GDM1 (cell line): ENCODE measurements around the gene BIRC6.
"Not testable (repeated sequence)": the region's sequence is repeated elsewhere in the genome, so short reads cannot be mapped to it uniquely, and the experiment has no call there.

Experiments used
- DNase-seq: peaks from one replicate; lab custom pipeline; 2025; lab: John Stamatoyannopoulos, UW

The BIRC6 gene, protein sequence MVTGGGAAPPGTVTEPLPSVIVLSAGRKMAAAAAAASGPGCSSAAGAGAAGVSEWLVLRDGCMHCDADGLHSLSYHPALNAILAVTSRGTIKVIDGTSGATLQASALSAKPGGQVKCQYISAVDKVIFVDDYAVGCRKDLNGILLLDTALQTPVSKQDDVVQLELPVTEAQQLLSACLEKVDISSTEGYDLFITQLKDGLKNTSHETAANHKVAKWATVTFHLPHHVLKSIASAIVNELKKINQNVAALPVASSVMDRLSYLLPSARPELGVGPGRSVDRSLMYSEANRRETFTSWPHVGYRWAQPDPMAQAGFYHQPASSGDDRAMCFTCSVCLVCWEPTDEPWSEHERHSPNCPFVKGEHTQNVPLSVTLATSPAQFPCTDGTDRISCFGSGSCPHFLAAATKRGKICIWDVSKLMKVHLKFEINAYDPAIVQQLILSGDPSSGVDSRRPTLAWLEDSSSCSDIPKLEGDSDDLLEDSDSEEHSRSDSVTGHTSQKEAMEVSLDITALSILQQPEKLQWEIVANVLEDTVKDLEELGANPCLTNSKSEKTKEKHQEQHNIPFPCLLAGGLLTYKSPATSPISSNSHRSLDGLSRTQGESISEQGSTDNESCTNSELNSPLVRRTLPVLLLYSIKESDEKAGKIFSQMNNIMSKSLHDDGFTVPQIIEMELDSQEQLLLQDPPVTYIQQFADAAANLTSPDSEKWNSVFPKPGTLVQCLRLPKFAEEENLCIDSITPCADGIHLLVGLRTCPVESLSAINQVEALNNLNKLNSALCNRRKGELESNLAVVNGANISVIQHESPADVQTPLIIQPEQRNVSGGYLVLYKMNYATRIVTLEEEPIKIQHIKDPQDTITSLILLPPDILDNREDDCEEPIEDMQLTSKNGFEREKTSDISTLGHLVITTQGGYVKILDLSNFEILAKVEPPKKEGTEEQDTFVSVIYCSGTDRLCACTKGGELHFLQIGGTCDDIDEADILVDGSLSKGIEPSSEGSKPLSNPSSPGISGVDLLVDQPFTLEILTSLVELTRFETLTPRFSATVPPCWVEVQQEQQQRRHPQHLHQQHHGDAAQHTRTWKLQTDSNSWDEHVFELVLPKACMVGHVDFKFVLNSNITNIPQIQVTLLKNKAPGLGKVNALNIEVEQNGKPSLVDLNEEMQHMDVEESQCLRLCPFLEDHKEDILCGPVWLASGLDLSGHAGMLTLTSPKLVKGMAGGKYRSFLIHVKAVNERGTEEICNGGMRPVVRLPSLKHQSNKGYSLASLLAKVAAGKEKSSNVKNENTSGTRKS (N-terminal part only)

DNA sequence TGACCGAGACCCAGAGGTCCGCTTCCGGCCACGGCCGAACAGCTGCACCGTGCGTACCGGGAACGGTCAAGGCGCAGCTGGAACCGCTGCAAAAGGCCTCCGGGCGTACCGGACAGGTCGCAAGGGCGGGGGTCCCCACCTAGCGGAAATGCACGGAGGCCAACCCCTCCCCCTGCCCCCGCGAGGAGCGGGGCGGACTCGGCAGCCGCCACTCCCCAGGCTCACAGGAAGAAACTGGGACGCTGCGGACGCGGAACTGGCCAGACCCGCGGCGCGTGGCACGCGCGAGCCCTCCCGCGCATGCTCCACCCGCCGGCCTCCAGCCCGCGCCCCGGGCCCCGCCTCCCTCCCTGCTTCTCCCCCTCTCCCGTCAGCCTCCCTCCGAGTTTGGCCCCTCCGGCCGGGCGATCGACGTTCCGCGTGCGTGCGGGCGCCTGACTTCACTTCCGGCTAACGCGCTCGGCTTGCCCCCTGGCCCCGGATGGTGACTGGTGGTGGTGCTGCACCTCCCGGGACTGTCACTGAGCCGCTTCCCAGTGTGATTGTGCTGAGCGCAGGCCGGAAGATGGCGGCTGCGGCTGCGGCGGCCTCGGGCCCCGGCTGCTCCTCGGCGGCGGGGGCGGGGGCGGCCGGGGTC, at the start of gene BIRC6:
Gene BIRC6 (plus strand): TSS at position 343 of the 637 bp plus-strand sequence. CDS start 139 bp downstream, at position 482.
- DNase-seq = peak; percentile 98

DNA sequence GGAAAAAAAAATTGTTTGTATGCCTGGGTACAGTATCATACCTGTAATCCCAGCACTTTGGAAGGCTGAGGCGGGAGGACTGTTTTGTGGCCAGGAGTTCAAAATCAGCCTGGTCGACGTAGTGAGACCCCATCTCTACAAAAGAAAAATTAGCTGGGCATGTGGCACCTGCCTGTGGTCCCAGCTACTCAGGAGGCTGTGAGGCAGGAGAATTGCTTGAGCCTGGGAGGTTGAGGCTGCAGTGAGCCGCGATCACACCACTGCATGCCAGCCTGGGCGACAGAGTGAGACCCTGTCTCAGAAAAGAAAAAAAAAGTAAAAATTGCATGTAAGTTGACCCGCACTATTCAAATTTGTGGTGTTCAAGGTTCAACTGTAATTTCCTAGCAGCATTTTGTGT, 46.2 kb upstream of the BIRC6 start:
- DNase-seq = no peak

DNA sequence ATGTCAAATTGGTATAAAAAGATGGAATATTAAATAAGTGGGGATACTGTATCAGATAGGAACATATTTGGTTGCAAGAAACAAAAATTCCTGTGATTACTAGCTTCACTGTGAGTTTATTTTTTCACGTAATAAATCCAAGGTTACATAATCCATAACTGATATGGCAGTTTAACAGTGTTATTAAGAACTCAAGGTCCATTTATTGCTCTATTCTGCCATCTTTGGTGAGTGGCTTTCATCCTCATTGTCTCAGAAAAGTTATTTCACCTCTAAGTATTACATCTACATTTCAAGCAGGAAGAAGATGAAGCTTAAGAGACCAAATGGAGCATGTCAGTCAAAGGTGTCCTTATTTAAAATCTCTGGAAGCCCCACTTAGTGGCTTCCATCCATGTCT, 41.9 kb upstream of the BIRC6 start:
- no peak for DNase-seq

DNA sequence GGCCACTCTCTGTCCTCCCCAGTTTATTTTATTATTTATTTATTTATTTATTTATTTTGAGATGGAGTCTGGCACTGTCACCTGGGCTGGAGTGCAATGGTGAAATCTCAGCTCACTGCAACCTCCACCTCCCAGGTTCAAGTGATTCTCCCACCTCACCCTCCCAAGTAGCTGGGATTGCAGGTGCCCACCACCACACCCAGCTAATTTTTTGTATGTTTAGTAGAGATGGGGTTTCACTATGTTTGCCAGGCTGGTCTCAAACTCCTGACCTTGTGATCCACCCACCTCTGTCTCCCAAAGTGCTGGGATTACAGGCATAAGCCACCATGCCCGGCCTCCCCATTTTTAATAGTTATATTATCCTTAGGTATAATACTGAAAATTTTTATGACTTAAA, 28.1 kb upstream of the BIRC6 start:
- DNase-seq = not testable (repeated sequence)

DNA sequence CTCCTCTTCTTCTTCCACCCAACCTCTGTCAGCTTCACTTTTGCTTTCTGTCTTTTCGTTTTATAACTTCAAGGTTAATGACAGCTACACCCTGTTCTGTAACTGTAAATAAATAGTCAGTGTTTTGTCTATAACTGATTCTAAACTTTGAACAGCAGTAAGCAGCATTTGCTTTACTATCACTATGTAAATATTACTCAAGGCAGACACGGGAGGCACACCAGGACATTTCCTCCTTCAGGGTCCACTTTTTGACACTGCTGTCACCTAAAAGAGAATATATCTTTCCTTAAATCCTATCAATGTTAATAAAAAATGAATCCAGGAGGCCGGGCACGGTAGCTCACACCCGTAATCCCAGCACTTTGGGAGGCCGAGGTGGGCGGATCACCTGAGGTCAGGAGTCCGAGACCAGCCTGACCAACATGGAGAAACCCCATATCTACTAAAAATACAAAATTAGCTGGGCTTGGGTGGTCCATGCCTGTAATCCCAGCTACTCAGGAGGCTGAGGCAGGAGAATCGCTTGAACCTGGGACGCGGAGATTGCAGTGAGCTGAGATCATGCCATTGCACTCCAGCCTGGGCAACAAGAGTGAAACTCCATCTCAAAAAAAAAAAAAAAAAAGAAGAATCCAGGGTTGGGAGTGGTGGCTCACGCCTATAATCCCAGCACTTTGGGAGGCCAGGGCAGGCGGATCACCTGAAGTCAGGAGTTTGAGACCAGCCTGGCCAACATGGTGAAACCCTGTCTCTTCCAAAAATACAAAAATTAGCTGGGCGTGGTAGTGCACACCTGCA, 27.4 kb upstream of the BIRC6 start:
- not testable (repeated sequence) for DNase-seq

DNA sequence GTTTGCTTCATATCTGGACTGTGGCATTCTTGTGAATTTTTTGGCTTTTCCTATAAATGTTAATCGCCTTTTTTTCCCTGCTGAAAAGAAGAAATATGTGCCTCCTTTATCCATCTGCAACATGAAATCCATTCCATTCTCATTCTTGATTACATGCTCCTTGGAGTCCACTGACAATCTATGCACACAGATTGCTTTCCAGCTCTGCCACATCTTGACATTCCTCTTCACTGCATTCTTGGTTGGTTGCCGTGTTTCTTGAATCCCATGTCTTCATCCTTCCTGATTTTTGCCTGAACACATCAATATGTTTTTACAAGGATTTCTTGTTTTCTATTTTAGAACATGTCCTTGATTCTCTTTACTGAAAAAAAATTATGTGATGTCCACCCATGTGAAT, 26.7 kb upstream of the BIRC6 start:
- no peak for DNase-seq

DNA sequence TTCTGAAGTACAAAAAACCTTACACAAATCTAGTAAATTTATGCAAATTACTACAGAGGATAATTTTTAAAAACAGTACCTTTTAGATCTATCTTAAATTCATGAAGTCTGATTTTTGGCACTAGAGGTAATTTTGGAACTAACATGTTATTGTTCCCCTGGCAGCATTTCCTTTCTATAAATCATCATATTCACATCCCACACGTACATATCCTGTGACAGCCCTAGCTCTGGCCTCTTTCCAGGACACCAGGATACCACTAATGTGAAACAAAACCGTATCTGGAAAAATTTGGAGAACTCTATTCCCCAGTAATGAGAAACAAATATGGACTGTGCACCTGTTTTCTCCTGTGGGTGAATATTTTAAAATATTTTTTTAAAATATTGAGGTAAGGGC, 14.0 kb upstream of the BIRC6 start:
- DNase-seq = no peak

DNA sequence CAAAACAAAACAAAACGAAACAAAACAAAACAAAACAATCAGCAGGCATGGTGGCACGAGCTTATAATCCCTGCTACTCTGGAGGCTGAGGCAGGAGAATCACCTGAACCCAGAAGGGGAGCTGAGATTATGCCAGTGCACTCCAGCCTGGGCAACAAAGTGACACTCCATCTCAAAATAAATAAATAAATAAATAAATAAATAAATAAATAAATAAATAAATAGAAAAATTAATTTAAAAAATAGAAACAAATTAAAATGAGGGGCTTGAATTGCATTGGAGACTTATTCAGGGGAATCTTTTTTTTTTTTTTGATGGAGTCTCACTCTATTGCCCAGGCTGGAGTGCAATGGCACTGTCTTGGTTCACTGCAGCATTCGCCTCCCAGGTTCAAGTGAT, 6.0 kb upstream of the BIRC6 start:
- DNase-seq = not testable (repeated sequence)

DNA sequence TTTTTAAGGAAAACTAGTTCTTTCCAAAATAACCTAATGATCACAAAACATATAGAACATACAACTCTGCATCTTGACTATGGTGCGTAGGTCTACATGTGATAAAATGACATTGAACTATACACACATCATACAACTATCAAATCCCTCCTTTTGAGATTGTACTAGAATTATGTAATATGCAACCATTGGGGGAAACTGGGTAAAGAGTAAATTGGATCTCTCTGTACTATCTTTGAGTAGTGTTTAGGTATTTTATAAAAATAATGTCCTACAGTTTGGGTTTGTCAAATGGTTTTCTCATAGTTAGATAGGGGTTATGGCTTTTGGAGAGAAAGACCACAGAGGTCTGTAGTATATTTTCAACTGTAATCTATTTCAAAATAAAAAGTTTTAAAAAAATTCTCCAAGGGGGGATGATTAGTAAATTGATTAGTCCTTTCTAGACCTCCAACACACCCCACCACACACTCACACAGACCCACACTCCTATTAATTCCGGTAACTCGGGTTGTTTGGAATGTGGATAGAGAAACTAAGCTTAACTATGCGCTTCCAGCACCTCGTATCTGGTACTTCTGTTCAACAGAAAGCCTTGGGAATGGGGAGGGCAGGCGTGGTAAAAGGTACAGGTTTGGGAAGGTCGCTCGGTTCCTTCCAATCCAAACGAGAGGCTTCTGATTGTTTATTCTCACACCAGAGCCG, 695 bp upstream of the BIRC6 start:
- no peak for DNase-seq

DNA sequence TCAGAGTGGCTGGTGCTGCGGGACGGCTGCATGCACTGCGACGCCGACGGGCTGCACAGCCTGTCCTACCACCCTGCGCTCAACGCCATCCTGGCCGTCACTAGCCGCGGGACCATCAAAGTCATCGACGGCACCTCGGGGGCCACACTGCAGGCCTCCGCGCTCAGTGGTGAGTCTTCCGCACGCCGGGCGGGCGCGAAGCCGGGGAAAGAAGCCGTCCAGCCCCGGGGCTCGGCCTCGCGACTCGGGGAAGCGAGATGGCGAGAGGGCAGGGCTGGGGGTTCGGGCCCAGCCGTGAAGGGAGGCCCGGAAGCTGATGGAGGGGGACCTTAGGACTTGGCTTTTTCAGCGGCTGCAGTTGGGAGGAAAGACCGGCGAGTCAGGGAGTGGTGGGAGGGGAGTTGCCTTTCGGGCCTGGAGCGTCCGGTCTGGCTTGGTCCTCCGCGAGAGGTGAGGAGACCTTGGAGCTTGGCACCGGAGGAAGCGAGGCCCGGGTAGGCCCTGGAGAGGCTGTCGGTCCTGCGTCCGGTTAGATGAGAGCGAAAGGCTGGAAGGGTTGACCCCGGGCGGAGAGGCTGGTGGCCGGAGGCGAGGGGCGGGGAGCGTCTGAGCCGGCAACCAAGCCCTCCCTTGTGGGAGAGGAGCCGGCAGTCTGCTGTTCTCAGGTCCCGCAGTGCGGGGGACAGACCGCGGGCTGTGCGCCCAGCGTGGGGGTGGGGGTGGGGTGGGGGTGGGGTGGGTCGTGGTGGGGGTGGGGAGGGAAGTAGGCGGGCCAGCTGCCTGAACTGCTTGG, 691 bp downstream of the BIRC6 start:
- DNase-seq = no peak

DNA sequence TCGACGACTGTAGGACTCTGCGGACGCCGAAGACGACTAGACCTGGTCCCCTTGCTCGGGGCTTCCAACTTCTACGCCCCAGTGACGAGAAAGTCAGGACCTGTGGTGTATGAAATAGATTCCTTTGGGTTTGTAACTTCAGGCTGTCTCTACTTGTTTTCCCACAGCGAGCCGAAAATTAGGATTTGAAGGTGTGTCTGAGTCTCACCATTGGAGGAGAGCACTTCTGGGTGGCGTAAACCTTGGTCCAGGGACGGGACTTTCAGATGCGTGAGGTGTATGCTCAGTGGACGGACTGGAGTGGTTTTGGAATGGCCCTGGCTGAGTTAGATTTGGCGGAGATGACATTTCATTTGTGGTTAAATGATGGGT, 1.3 kb downstream of the BIRC6 start:
- DNase-seq = no peak

DNA sequence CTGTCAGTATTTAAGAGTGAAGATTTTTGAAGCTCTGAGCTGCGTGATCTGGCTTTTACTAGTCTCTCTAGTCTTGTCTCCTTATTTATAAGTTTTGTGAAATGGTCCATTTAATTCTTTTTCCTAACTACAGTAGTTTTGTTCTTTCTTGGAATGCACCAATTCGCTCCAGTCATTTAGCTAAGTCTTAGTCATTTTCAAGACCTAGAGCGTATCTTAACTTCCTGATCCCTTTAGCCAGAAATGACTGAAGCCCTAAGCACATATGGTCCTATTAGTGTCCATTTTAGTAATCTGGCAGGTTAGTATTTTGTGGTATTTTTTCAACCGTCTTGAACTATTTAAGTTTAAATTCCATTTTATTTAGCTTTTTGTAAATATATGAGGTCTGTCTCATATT, 3.6 kb downstream of the BIRC6 start:
- no peak for DNase-seq

DNA sequence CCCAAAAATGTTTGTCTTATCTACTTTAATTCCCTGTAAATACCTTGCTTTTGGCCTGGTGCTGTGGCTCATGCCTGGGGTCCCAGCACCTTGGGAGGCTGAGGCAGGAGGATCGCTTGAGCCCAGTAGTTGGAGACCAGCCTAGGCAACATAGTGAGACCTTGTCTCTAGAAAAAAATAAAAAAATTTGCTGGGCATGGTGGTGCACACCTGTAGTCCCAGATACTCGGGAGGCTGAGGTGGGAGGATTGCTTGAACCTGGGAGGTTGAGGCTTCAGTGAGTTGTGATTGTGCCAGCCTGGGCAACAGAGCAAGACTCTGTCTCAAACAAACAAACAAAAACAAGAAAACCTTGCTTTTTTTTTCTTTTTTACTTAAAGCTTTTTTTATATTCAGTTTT, 6.2 kb downstream of the BIRC6 start:
- not testable (repeated sequence) for DNase-seq

DNA sequence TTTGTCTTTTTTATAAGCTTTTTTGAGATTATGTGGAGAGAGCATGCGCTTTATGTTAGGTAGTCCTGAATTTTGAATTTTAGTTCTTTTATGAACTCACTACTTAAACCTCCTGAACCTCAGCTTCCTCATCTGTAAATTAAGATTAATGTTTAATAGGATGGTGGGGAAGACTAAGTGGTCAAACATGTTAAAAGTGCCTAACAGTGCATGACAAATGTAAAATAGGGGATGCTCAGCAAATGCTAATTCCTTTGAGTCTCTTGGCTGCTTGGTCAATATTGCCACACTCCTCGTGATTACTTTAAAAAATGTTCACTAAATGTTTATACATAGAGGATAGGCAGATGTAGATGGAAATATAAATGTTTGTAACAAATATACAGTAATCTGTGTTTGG, 6.8 kb downstream of the BIRC6 start:
- no peak for DNase-seq

DNA sequence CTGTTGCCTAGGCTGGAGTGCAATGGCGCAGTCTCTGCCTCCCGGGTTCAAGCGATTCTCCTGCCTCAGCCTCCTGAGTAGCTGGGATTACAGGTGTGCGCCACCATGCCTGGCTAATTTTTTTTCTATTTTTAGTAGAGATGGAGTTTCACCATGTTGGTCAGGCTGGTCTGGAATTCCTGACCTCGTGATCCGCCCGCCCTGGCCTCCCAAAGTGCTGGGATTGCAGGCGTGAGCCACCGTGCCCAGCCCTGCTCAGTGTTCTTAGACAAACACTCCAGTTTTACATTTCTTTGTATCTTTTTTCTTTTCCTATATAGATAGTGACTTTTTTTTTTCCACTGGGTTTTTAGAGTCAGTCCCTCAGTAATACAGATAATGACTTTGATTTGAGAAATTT, 7.5 kb downstream of the BIRC6 start:
- DNase-seq = not testable (repeated sequence)

DNA sequence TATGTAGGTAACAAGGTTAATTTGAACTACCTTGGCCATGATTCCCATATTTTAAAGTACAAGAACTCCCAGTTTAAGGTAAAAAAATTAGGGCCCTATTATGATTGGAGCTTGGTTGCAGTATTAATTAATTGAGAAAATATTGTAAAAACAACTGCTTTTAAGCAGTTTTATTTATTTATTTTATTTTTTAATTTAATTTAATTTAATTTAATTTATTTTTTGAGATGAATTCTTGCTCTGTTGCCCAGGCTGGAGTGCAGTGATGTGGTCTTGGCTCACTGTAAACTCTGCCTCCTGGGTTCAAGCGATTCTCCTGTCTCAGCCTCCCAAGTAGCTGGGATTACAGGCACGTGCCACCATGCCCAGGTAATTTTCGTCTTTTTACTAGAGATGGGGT, 8.9 kb downstream of the BIRC6 start:
- DNase-seq = not testable (repeated sequence)

DNA sequence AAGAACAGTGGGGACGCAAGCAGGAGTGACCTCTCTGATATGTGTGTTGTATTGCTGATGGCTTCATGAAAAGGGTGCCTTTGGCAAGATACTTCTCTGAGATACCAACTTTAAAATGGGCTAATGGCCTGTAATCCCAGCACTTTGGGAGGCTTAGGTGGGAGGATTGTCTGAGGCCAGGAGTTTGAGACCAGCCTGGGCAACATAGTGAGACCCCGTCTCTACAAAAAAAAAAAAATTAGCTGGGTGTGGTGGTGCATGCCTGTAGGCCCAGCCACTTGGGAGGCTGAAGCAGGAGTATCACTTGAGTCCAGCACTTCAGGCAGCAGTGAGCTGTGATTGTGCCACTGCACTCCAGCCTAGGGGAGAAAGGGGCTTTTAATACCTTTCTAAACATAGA, 9.8 kb downstream of the BIRC6 start:
- no peak for DNase-seq

DNA sequence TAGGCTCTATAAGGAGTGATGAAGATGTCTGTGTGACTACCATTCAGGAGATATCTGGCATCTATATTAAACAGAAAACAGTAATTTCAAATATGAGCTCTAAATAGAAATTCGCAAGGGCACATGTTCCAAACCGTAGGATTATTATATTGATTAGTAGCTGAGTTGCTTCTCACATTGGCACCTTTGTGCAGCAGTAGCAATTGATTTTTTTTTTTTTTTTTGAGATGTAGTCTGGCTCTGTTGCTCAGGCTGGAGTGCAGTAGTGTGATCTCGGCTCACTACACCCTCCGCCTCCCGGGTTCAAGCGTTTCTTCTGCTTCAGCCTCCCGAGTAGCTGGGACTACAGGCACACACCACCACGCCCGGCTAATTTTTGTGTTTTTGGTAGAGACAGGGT, 12.4 kb downstream of the BIRC6 start:
- DNase-seq = no peak

DNA sequence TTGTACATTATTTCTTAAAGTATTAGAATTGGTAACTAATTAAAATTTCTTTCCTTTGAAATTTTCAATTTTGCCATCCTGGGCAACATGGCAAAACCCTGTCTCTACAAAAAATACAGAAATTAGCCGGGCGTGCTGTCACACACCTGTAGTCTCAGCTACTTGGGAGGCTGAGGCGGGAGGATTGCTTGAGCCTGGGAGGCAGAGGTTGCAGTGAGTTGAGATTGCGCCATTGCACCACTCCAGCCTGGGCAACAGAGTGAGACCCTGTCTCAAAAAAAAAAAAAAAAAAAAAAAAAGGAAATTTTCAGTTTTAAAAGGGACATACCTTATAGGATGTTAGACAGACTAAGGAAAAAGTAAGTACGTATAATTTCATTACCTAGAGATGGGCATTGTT, 14.1 kb downstream of the BIRC6 start:
- DNase-seq = not testable (repeated sequence)
